Esophagus muscularis mucosa (tissue), 4 donors: ENCODE measurements around the gene HNRNPA2B1.

ENCODE experiments used
- CTCF ChIP-seq, 3 experiments: fragments of 200-600 bp in 2 of 3; fragments of 450-650 bp in 1 of 3; sonication (generic) in 2 of 3; IDR thresholded peaks; one replicate each; pipeline ENCODE4 v1.5.1; 2017 to 2019; ENCODE audit warnings: antibody characterized with exemption in 3 of 3, mild to moderate bottlenecking in 2 of 3, moderate library complexity in 1 of 3
- EP300 ChIP-seq: sonication (generic); formaldehyde crosslinking; IDR thresholded peaks from one replicate; pipeline ENCODE4 v1.6.1; 2017; ENCODE audit warnings: antibody characterized with exemption
- POLR2A ChIP-seq: fragments of 450-650 bp; IDR thresholded peaks from one replicate; pipeline ENCODE4 v1.6.1; 2017; ENCODE audit warnings: antibody characterized with exemption, moderate library complexity, mild to moderate bottlenecking, low read depth
- POLR2AphosphoS5 ChIP-seq, 2 donors: sonication (generic); formaldehyde crosslinking; IDR thresholded peaks; one replicate each; pipeline ENCODE4 v1.6.1; 2017; ENCODE audit warnings: antibody characterized with exemption in 2 of 2

GRCh38 chr7:26216049-26216448 lies 15.5 kb upstream of the HNRNPA2B1 start:
- TF ChIP-seq CTCF (IDR thresholded peaks at IDR 0.05): no peak
- no peak for TF ChIP-seq EP300
- TF ChIP-seq POLR2A: no peak
- no peak for TF ChIP-seq POLR2AphosphoS5 (IDR thresholded peaks at IDR 0.05)
